HCT116 (cell line): ENCODE data around the gene IP6K3. TPM values are rescaled to one million over a fixed set of nuclear protein-coding genes. Genes with fewer than 3 reads are reported as not detected.

Experiments used
- ATAC-seq: fragments of 200-7000 bp; cut with Tn5 transposase; 2 replicates; pipeline ENCODE4 v1.9.1; 2020; ENCODE audit warnings: mild to moderate bottlenecking, moderate library complexity
- BruUV-seq: library from RNA; stranded (reverse); fragments of 400-500 nt; replicated peaks from 2 replicates; lab custom pipeline; 2021; lab: Mats Ljungman, UMichigan
- CTCF ChIA-PET: fragments of 300-600 bp; sonication (Branson Sonifier 250); formaldehyde crosslinking; loops from one replicate; lab custom pipeline; 2021; ENCODE audit warnings: antibody characterized with exemption; lab: Charles Lee
- POLR2A ChIA-PET: fragments of 300-600, 350-600 bp; sonication (Branson Sonifier 250); formaldehyde crosslinking; loops from one replicate; lab custom pipeline; 2021; ENCODE audit warnings: antibody characterized with exemption; lab: Charles Lee
- RAD21 ChIA-PET, 2 experiments: fragments of 300-600 bp; sonication (Branson Sonifier 250); formaldehyde crosslinking; loops; one replicate each; lab custom pipeline; 2023; ENCODE audit warnings: low total read pairs in 2 of 2; ENCODE audit not compliant: uncharacterized antibody in 2 of 2, unreplicated experiment in 2 of 2, low non-redundant PET in 1 of 2; lab: Charles Lee
- DNase-seq: peaks from one replicate; pipeline ENCODE4 v3.0.0-alpha.2; 2010; ENCODE audit warnings: low read depth, low spot score
- H2AFZ ChIP-seq: fragments of 200-600 bp; shearing (Covaris generic), sonication (generic); 2 replicates; pipeline ENCODE4 v1.6.1; 2017; ENCODE audit warnings: low read depth, mixed run types, mixed read lengths, antibody characterized with exemption, low read length; ENCODE audit not compliant: poor library complexity, severe bottlenecking
- H3K27ac ChIP-seq: 2 replicates; pipeline ENCODE4 v1.5.1; 2012; ENCODE audit warnings: low read depth, low read length
- H3K27me3 ChIP-seq: fragments of 200-600 bp; sonication (generic); 2 replicates; pipeline ENCODE4 v1.6.1; 2016; ENCODE audit warnings: mixed run types, low read length, mixed read lengths; ENCODE audit not compliant: insufficient read depth
- H3K36me3 ChIP-seq, 2 experiments: fragments of 200-500 bp in 1 of 2; fragments of 200-600 bp in 1 of 2; sonication (Bioruptor generic) in 1 of 2; sonication (generic) in 1 of 2; 2 replicates each; pipeline versions ENCODE4 v1.5.1 to v1.6.1; 2014 to 2016; ENCODE audit warnings: low read length in 2 of 2, inconsistent platforms in 1 of 2, mixed read lengths in 1 of 2, mixed run types in 1 of 2; ENCODE audit not compliant: insufficient read depth in 2 of 2, control insufficient read depth in 1 of 2
- H3K4me1 ChIP-seq, 2 experiments: fragments of 200-600 bp in 1 of 2; sonication (generic) in 1 of 2; 2 replicates each; pipeline versions ENCODE4 v1.5.1 to v1.6.1; 2012 to 2017; ENCODE audit warnings: low read length in 2 of 2, inconsistent platforms in 1 of 2, mild to moderate bottlenecking in 1 of 2, mixed read lengths in 1 of 2, mixed run types in 1 of 2, moderate library complexity in 1 of 2; ENCODE audit not compliant: insufficient read depth in 2 of 2, control insufficient read depth in 1 of 2
- H3K4me2 ChIP-seq: fragments of 200-600 bp; sonication (generic); 2 replicates; pipeline ENCODE4 v1.6.1; 2017; ENCODE audit warnings: mixed run types, low read length, mixed read lengths
- H3K4me3 ChIP-seq, 2 experiments: fragments of 200-600 bp in 1 of 2; sonication (generic) in 1 of 2; replicated peaks in 1 of 2; 2 replicates each; pipeline ENCODE4 v1.5.1; 2011 to 2016; ENCODE audit warnings: low read length in 2 of 2, control low read depth in 1 of 2, low read depth in 1 of 2, mild to moderate bottlenecking in 1 of 2, mixed read lengths in 1 of 2, mixed run types in 1 of 2
- H3K79me2 ChIP-seq: fragments of 200-600 bp; sonication (generic); 2 replicates; pipeline ENCODE4 v1.6.1; 2017; ENCODE audit warnings: mild to moderate bottlenecking, mixed run types, low read length, moderate library complexity, mixed read lengths; ENCODE audit not compliant: insufficient read depth
- H3K9ac ChIP-seq: fragments of 200-600 bp; sonication (generic); 2 replicates; pipeline ENCODE4 v1.6.1; 2016; ENCODE audit warnings: low read length, mixed read lengths
- H3K9me2 ChIP-seq: fragments of 200-600 bp; sonication (generic), shearing (Covaris generic); 2 replicates; pipeline ENCODE4 v1.6.1; 2017; ENCODE audit warnings: mixed run types, mild to moderate bottlenecking, moderate library complexity; ENCODE audit not compliant: insufficient read depth
- H3K9me3 ChIP-seq, 2 experiments: fragments of 200-500 bp in 1 of 2; fragments of 200-600 bp in 1 of 2; sonication (Bioruptor generic) in 1 of 2; sonication (generic) in 1 of 2; 2 replicates each; pipeline ENCODE4 v1.6.1; 2014 to 2017; ENCODE audit warnings: low read length in 2 of 2, mixed read lengths in 2 of 2, inconsistent platforms in 1 of 2, low read depth in 1 of 2, mild to moderate bottlenecking in 1 of 2, mixed run types in 1 of 2, moderate library complexity in 1 of 2; ENCODE audit not compliant: control insufficient read depth in 1 of 2, insufficient read depth in 1 of 2
- H4K20me1 ChIP-seq: fragments of 200-600 bp; sonication (generic), shearing (Covaris generic); 2 replicates; pipeline ENCODE4 v1.6.1; 2017; ENCODE audit warnings: mixed run types, mild to moderate bottlenecking, moderate library complexity; ENCODE audit not compliant: insufficient read depth
- ATF3 ChIP-seq: IDR thresholded peaks from 2 replicates; pipeline ENCODE4 v1.6.1; 2012
- CEBPB ChIP-seq: IDR thresholded peaks from 2 replicates; pipeline ENCODE4 v1.6.1; 2012; ENCODE audit warnings: low read depth
- CTCF ChIP-seq, 3 experiments: fragments of 200-600 bp in 1 of 3; sonication (generic) in 1 of 3; IDR thresholded peaks in 2 of 3; conservative IDR thresholded peaks in 1 of 3; 2 replicates each; pipeline ENCODE4 v1.5.1; 2012 to 2017; ENCODE audit warnings: low read depth in 2 of 3, low read length in 2 of 3, antibody characterized with exemption in 1 of 3, borderline replicate concordance in 1 of 3, control low read depth in 1 of 3, mild to moderate bottlenecking in 1 of 3, mixed read lengths in 1 of 3, mixed run types in 1 of 3, moderate library complexity in 1 of 3; ENCODE audit not compliant: insufficient read depth in 1 of 3
- EGR1 ChIP-seq: IDR thresholded peaks from 2 replicates; pipeline ENCODE4 v1.6.1; 2012; ENCODE audit warnings: low read depth
- ELF1 ChIP-seq: IDR thresholded peaks from 2 replicates; pipeline ENCODE4 v1.6.1; 2012; ENCODE audit warnings: low read depth, borderline replicate concordance
- EZH2 ChIP-seq: fragments of 200-600 bp; sonication (generic); IDR thresholded peaks from 2 replicates; pipeline ENCODE4 v1.6.1; 2017; ENCODE audit warnings: antibody characterized with exemption, mixed run types
- FOSL1 ChIP-seq: IDR thresholded peaks from 2 replicates; pipeline ENCODE4 v1.6.1; 2012; ENCODE audit warnings: low read depth
- MAX ChIP-seq: IDR thresholded peaks from 2 replicates; pipeline ENCODE4 v1.6.1; 2012
- POLR2A ChIP-seq: IDR thresholded peaks from 2 replicates; pipeline ENCODE4 v1.7.0; 2011; ENCODE audit warnings: borderline replicate concordance; ENCODE audit not compliant: insufficient read depth, insufficient read length; ENCODE audit errors: extremely low read depth
- RAD21 ChIP-seq: IDR thresholded peaks from 2 replicates; pipeline ENCODE4 v1.6.1; 2012; ENCODE audit warnings: low read depth, mild to moderate bottlenecking
- REST ChIP-seq: IDR thresholded peaks from 2 replicates; pipeline ENCODE4 v1.6.1; 2012; ENCODE audit warnings: low read depth
- SRF ChIP-seq: IDR thresholded peaks from 2 replicates; pipeline ENCODE4 v1.6.1; 2012; ENCODE audit warnings: low read depth
- TCF7L2 ChIP-seq: IDR thresholded peaks from 2 replicates; pipeline ENCODE4 v1.7.0; 2011; ENCODE audit warnings: borderline replicate concordance, inconsistent platforms; ENCODE audit not compliant: insufficient read depth, insufficient read length; ENCODE audit errors: extremely low read depth
- YY1 ChIP-seq: IDR thresholded peaks from 2 replicates; pipeline ENCODE4 v1.6.1; 2011; ENCODE audit warnings: low read length, low read depth, moderate library complexity, mild to moderate bottlenecking; ENCODE audit not compliant: insufficient replicate concordance; ENCODE audit errors: extremely low read depth
- ZBTB33 ChIP-seq: IDR thresholded peaks from 2 replicates; pipeline ENCODE4 v1.6.1; 2011; ENCODE audit warnings: mild to moderate bottlenecking, low read length, moderate library complexity; ENCODE audit not compliant: insufficient replicate concordance; ENCODE audit errors: extremely low read depth
- ZFX ChIP-seq: fragments of 450-650 bp; IDR thresholded peaks from 2 replicates; pipeline ENCODE4 v1.6.1; 2017
- ZNF274 ChIP-seq: fragments of 200-500 bp; sonication (Bioruptor generic); IDR thresholded peaks from 2 replicates; pipeline ENCODE4 v1.6.1; 2014; ENCODE audit warnings: mild to moderate bottlenecking, low read depth, low read length, inconsistent platforms
- intact Hi-C: fragments of 100-400 bp; cut with micrococcal nuclease; formaldehyde crosslinking; loops from 2 replicates; pipeline ENCODE4 v1.10.0; 2022
- total RNA-seq: library from RNA; stranded (reverse); gene quantifications from one replicate; pipeline ENCODE4 v1.2.1, GENCODE V29; 2021; ENCODE audit not compliant: unreplicated experiment

IP6K3 gene
- total RNA-seq, 1 experiment from 2014 or later, result not detected

- no peak for TF ChIP-seq EGR1
- TF ChIP-seq TCF7L2, result no peak
- no peak for TF ChIP-seq ZFX
- no peak for TF ChIP-seq ZNF274
- no peak for TF ChIP-seq SRF
- TF ChIP-seq YY1, result no peak
- TF ChIP-seq FOSL1, result no peak
- TF ChIP-seq CEBPB, result no peak
- no peak for TF ChIP-seq ZBTB33
- TF ChIP-seq REST, result no peak
- TF ChIP-seq MAX, result no peak
- TF ChIP-seq ELF1, result no peak
- no peak for TF ChIP-seq POLR2A
- no peak for TF ChIP-seq ATF3
- no peak for TF ChIP-seq CTCF (IDR thresholded peaks at IDR 0.05 in 2 of 3, conservative IDR thresholded peaks at IDR 0.05 in 1 of 3; ENCODE audit: borderline replicate concordance in 1 of 3, insufficient read depth in 1 of 3, low read depth in 2 of 3, low read length in 2 of 3)
- no peak for TF ChIP-seq EZH2
- no peak for TF ChIP-seq RAD21
- no peaks in the 10 kb centered on the region for H3K79me2 ChIP-seq
- no peak overlapping the region; the same call in 1 of the 2 replicates for H3K27ac ChIP-seq
- H4K20me1 ChIP-seq, result no peaks in the 10 kb centered on the region
- H3K9me3 ChIP-seq, result no peaks in the 10 kb centered on the region
- H3K9me2 ChIP-seq, result no peaks in the 10 kb centered on the region
- ChIA-PET RAD21 (no interaction called here), CTCF (interaction anchor here (1.1 to 1.5 kb wide), 3 partner anchors 10 to 266 kb away, joined by 4 to 7 read pairs (median 4); partner anchors contain the start of gene UQCC2), POLR2A (no interaction called here)
- ATAC-seq, result no peak
- intact Hi-C loops, result no loop called here
- no TSS peak for BruUV-seq
- H2AFZ ChIP-seq, result no peak overlapping the region
- no peak for DNase-seq
- peaks cover 6 to 19% of the 10 kb centered on the region in 2 experiments; a peak in 3 of 4 replicates for H3K4me1 ChIP-seq
- H3K9ac ChIP-seq, result no peak overlapping the region
- no peak overlapping the region for H3K4me2 ChIP-seq
- H3K36me3 ChIP-seq, result no peaks in the 10 kb centered on the region
- no peaks in the 10 kb centered on the region for H3K27me3 ChIP-seq
- no peak overlapping the region for H3K4me3 ChIP-seq
Observed at GRCh38 chr6:33761581-33761921, 14.8 kb upstream of the IP6K3 start.
